Osteocyte (in vitro differentiated cells): ENCODE results near the gene LIM2. TPM values are rescaled to one million over a fixed set of nuclear protein-coding genes. Genes with fewer than 3 reads are reported as not detected.
"Not testable (repeated sequence)": the region's sequence is repeated elsewhere in the genome, so short reads cannot be mapped to it uniquely, and the experiment has no call there.

Experiments
- DNase-seq: peaks from one replicate; pipeline ENCODE4 v3.0.0; 2021; ENCODE audit warnings: mixed read lengths; ENCODE audit not compliant: unreplicated experiment; ENCODE audit errors: extremely low spot score
- H3K27ac Mint-ChIP-seq: one replicate; pipeline ENCODE4 v1.8.0; 2021; ENCODE audit warnings: mild to moderate bottlenecking, mixed read lengths; ENCODE audit not compliant: unreplicated experiment
- H3K27me3 Mint-ChIP-seq: one replicate; pipeline ENCODE4 v1.8.0; 2021; ENCODE audit warnings: mixed read lengths; ENCODE audit not compliant: unreplicated experiment
- H3K36me3 Mint-ChIP-seq: one replicate; pipeline ENCODE4 v1.8.0; 2021; ENCODE audit warnings: mixed read lengths; ENCODE audit not compliant: unreplicated experiment
- H3K4me1 Mint-ChIP-seq: one replicate; pipeline ENCODE4 v1.8.0; 2021; ENCODE audit warnings: mixed read lengths; ENCODE audit not compliant: unreplicated experiment
- H3K4me3 Mint-ChIP-seq: one replicate; pipeline ENCODE4 v1.8.0; 2021; ENCODE audit warnings: mild to moderate bottlenecking, moderate library complexity, mixed read lengths; ENCODE audit not compliant: unreplicated experiment
- H3K9me3 Mint-ChIP-seq: one replicate; pipeline ENCODE4 v1.8.0; 2021; ENCODE audit warnings: mixed read lengths; ENCODE audit not compliant: unreplicated experiment
- CTCF ChIP-seq: fragments of 200-600 bp; sonication (generic); IDR thresholded peaks from 2 replicates; pipeline ENCODE4 v1.5.0; 2021; ENCODE audit warnings: antibody characterized with exemption, mild to moderate bottlenecking, moderate library complexity
- total RNA-seq: library from RNA; stranded (reverse); gene quantifications from 2 replicates; pipeline ENCODE4 v1.2.1, GENCODE V29; 2021

Gene LIM2
- total RNA-seq, 1 donor from 2014 or later, result not detected

- no peaks in the 10 kb centered on the region for H3K36me3 Mint-ChIP-seq
- H3K4me1 Mint-ChIP-seq, result no peaks in the 10 kb centered on the region
- no peaks in the 10 kb centered on the region for H3K27me3 Mint-ChIP-seq
- DNase-seq, result no peak
- peaks cover 7% of the 10 kb centered on the region for H3K9me3 Mint-ChIP-seq
- peak; percentile 20 for TF ChIP-seq CTCF
- no peak overlapping the region for H3K27ac Mint-ChIP-seq
- H3K4me3 Mint-ChIP-seq, result no peak overlapping the region
Observed at GRCh38 chr19:51407511-51408131, 19.8 kb upstream of the LIM2 start.

- Mint-ChIP-seq H3K9me3 (peaks cover 15% of the 10 kb centered on the region), H3K27me3 (no peaks in the 10 kb centered on the region), H3K4me1 (no peaks in the 10 kb centered on the region), H3K4me3 (no peak overlapping the region), H3K27ac (no peak overlapping the region), H3K36me3 (no peaks in the 10 kb centered on the region)
- no peak for TF ChIP-seq CTCF
- DNase-seq, result no peak
Observed at GRCh38 chr19:51402117-51402516, 14.3 kb upstream of the LIM2 start.

GRCh38 chr19:51399936-51400335 lies 12.2 kb upstream of the LIM2 start:
- not testable (repeated sequence) for DNase-seq, H3K27me3 Mint-ChIP-seq, H3K4me1 Mint-ChIP-seq, H3K36me3 Mint-ChIP-seq, H3K4me3 Mint-ChIP-seq, H3K27ac Mint-ChIP-seq
- peaks cover 15% of the 10 kb centered on the region for H3K9me3 Mint-ChIP-seq

GRCh38 chr19:51399231-51399630 lies 11.5 kb upstream of the LIM2 start:
- Mint-ChIP-seq H3K27me3 (no peaks in the 10 kb centered on the region), H3K9me3 (peaks cover 15% of the 10 kb centered on the region), H3K4me3 (no peak overlapping the region), H3K27ac (no peak overlapping the region), H3K4me1 (peaks cover 7% of the 10 kb centered on the region), H3K36me3 (no peaks in the 10 kb centered on the region)
- no peak for TF ChIP-seq CTCF
- no peak for DNase-seq

- Mint-ChIP-seq H3K4me3 (no peak overlapping the region), H3K4me1 (peaks cover 15% of the 10 kb centered on the region), H3K9me3 (peaks cover 11% of the 10 kb centered on the region), H3K27ac (no peak overlapping the region), H3K36me3 (no peaks in the 10 kb centered on the region), H3K27me3 (no peaks in the 10 kb centered on the region)
- no peak for DNase-seq
- peak; percentile 59 for TF ChIP-seq CTCF
Observed at GRCh38 chr19:51398096-51398704, 10.4 kb upstream of the LIM2 start.

GRCh38 chr19:51397453-51397852 lies 9.7 kb upstream of the LIM2 start:
- not testable (repeated sequence) for H3K27ac Mint-ChIP-seq, H3K36me3 Mint-ChIP-seq, H3K27me3 Mint-ChIP-seq, H3K4me3 Mint-ChIP-seq, DNase-seq
- Mint-ChIP-seq H3K9me3 (peaks cover 11% of the 10 kb centered on the region), H3K4me1 (peaks cover 15% of the 10 kb centered on the region)
